Effector memory CD4-positive, alpha-beta T cell (primary cell): ENCODE results near the gene KCNC3.
"Not testable (repeated sequence)": the region's sequence is repeated elsewhere in the genome, so short reads cannot be mapped to it uniquely, and the experiment has no call there.

Experiments used
- DNase-seq, 3 donors: peaks; one replicate each; pipeline ENCODE4 v3.0.0-alpha.2; 2020
- H3K27ac ChIP-seq: 2 replicates; pipeline ENCODE4 v1.7.0; 2013; ENCODE audit warnings: mild to moderate bottlenecking, low read length, moderate library complexity; ENCODE audit not compliant: insufficient read depth, poor library complexity, severe bottlenecking
- H3K27me3 ChIP-seq: replicated peaks from 2 replicates; pipeline ENCODE4 v1.7.0; 2013; ENCODE audit warnings: mild to moderate bottlenecking, low read length; ENCODE audit not compliant: insufficient read depth, control insufficient read depth, poor library complexity, severe bottlenecking
- H3K36me3 ChIP-seq: 2 replicates; pipeline ENCODE4 v1.7.0; 2013; ENCODE audit warnings: mild to moderate bottlenecking, low read length, moderate library complexity; ENCODE audit not compliant: control insufficient read depth, insufficient read depth
- H3K4me1 ChIP-seq: 2 replicates; pipeline ENCODE4 v1.7.0; 2013; ENCODE audit warnings: low read length, mild to moderate bottlenecking; ENCODE audit not compliant: control insufficient read depth, insufficient read depth, poor library complexity, severe bottlenecking
- H3K4me3 ChIP-seq: 2 replicates; pipeline ENCODE4 v1.7.0; 2013; ENCODE audit warnings: low read length, low read depth, mild to moderate bottlenecking; ENCODE audit not compliant: insufficient read depth, poor library complexity, severe bottlenecking
- H3K9me3 ChIP-seq: 2 replicates; pipeline ENCODE4 v1.7.0; 2013; ENCODE audit warnings: mild to moderate bottlenecking, low read length, moderate library complexity; ENCODE audit not compliant: control insufficient read depth

KCNC3 gene

DNA sequence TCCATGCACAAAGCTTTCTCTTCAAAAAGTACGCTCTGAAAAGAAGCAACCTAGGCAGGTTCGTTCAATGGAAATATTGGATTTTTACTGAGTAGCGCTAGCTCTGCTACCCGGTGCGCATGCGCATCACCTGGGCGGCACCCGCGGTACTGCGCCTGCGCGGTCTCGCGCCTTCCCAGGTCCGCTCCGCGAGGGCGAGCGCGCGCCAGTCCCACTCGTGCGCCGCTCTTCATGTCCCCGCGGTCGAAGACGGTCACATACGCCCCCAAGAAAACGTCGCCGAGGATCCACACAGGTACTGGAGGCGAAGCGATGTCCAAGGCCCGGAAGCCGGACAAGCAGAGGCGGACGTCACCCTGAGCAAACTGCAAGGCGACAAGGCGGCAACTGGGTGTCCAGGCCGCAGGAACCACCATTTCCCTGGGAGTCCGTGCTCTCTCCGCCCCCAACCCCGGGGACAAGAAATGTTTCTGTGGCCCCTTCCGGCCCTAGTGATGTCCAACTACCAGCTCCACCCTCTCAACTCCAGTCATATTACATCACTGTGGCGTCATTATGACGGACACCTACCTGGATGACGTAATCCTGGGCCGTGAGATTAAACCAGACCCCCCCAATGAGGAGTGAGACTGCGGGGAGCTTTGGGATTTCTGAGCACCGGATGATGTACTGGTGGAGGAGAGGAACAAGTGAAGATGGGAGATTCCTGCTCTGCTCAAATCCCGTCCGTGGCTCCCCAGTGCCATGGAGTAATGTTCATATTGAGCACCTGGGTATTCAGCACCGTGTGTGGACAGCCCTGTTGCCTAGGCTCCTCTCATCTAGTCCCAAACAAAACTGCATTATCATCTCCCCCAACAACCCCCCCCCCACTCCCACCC is 4.8 kb upstream of the KCNC3 start:
- H3K4me1 ChIP-seq, result peaks cover 43% of the 10 kb centered on the region
- no peak overlapping the region for H3K27ac ChIP-seq

DNA sequence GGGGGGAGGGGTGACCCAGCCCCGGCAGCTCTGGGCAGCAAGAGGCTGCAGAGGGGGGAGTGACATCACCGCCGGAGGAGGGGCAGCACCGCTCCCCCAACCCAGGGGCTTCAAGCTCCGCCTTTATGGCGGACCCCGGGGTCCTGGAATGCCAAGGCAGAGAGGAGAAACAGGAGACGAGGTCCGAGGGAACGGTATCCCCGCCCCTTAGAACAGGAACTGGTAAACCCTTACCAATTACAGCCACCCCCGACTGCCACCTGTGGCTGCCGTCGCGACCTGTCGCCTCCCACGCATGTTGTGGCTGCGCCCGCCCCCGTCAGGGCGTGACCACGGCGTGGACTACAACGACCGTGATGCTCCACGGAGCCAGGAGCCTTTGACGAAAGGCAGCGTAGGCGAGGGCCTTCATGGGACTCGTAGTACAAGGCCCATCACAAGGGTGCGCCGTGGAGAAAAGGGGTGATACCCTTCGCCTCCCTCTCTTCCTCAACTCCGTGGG is 4.1 kb upstream of the KCNC3 start:
- Histone ChIP-seq H3K36me3 (no peaks in the 10 kb centered on the region), H3K4me3 (peak overlapping the region; percentile 44), H3K27me3 (peaks cover 30% of the 10 kb centered on the region), H3K4me1 (peaks cover 43% of the 10 kb centered on the region), H3K9me3 (no peaks in the 10 kb centered on the region), H3K27ac (no peak overlapping the region)
- DNase-seq, result peak; percentile 79 to 84 (median 81)

More for the DNA sequence above, 4.8 kb upstream of the KCNC3 start:
- Histone ChIP-seq H3K27me3 (peaks cover 30% of the 10 kb centered on the region), H3K4me3 (peak overlapping the region; percentile 44), H3K36me3 (no peaks in the 10 kb centered on the region), H3K9me3 (no peaks in the 10 kb centered on the region)
- peak in 2 of 3 donors; percentile 63 to 75 for DNase-seq

DNA sequence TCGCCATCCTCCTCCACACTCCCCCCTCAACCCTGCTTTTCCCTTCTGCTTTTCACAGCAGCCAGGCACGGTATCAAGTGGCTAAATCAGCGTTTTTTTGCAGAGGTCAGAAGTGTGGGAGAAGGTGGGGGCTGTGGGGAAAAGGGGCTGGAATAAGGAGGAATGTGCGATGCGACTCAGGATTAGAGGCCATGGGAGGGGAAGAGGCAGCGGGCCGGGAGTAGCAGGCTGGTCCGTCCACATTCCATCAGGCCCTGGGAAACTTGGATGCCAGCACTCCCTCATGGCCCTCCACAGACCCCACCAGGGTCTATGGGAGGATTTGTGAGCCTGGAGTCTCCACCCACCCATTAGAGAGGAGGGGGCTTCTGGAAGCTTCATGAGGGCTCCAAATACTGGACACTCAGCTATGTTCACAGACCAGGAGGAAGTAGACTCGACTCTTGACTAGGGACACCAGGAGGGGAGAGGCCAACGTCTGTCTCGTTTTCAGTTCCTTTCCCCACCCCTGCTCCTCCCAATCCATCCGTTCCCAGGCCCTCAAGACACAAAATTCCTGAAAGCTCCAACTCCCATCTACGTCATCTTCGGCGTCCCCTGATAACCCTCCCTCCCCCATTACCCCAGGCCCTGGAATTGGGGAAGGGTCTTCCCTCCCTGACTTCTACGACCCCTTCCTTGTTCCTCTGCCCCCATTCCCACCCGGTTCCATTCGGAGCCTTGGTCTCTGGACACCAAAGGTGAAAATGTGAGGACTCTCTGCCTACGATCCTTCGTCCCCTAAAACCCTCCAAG is 3.3 kb upstream of the KCNC3 start:
- no peak overlapping the region for H3K4me3 ChIP-seq

DNA sequence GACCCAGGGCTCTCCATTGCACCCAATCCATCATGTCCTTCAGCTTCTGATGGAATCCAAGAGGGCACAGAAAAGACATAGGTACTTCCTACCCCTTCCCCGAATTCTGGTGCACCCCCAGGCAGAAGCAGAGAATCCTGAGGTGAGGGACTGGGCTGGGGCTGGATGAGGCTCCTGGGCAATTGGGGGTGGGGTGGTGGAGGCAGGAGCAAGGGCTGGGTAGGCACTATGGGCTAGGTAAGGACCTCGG is 2.7 kb upstream of the KCNC3 start:
- peaks cover 43% of the 10 kb centered on the region for H3K4me1 ChIP-seq
- H3K4me3 ChIP-seq, result no peak overlapping the region
- no peak for DNase-seq
- no peaks in the 10 kb centered on the region for H3K9me3 ChIP-seq
- no peak overlapping the region for H3K27ac ChIP-seq
- peaks cover 41% of the 10 kb centered on the region for H3K27me3 ChIP-seq
- no peaks in the 10 kb centered on the region for H3K36me3 ChIP-seq

More for the DNA sequence above, 3.3 kb upstream of the KCNC3 start:
- no peak for DNase-seq
- Histone ChIP-seq H3K36me3 (no peaks in the 10 kb centered on the region), H3K4me1 (peaks cover 43% of the 10 kb centered on the region), H3K27ac (no peak overlapping the region), H3K27me3 (peaks cover 35% of the 10 kb centered on the region), H3K9me3 (no peaks in the 10 kb centered on the region)

GRCh38 chr19:50331221-50331993 is 2.2 kb upstream of the KCNC3 start:
- Histone ChIP-seq H3K36me3 (no peaks in the 10 kb centered on the region), H3K4me1 (peaks cover 47% of the 10 kb centered on the region), H3K9me3 (no peaks in the 10 kb centered on the region), H3K4me3 (no peak overlapping the region), H3K27me3 (peaks cover 45% of the 10 kb centered on the region), H3K27ac (no peak overlapping the region)
- no peak for DNase-seq

- no peaks in the 10 kb centered on the region for H3K9me3 ChIP-seq
- H3K4me3 ChIP-seq, result peak overlapping the region; percentile 34
- DNase-seq, result peak; percentile 64 to 70 (median 64)
- no peaks in the 10 kb centered on the region for H3K36me3 ChIP-seq
- H3K27me3 ChIP-seq, result peaks cover 52% of the 10 kb centered on the region
- peaks cover 55% of the 10 kb centered on the region for H3K4me1 ChIP-seq
- peak overlapping the region; percentile 6 for H3K27ac ChIP-seq
These were observed 1.3 kb upstream of the KCNC3 start for GRCh38 chr19:50330365-50331078.

DNA sequence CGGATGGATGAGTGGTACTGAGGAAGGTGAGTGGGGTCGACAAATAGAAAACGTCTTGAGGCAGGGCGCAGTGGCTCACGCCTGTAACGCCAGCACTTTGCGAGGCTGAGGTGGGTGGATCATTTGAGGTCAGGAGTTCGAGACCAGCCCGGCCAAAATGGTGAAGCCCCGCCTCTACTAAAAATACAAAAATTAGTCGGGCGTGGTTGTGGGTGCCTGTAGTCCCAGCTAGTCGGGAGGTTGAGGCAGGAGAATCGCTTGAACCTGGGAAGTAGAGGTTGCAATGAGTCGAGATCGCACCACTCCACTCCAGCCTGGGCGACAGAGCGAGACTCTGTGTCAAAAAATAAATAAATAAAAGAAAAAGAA is 733 bp upstream of the KCNC3 start:
- Histone ChIP-seq H3K27ac (peak overlapping the region; percentile 6), H3K27me3 (peaks cover 52% of the 10 kb centered on the region), H3K4me1 (peaks cover 55% of the 10 kb centered on the region)
- not testable (repeated sequence) for DNase-seq, H3K9me3 ChIP-seq, H3K36me3 ChIP-seq, H3K4me3 ChIP-seq

- no peak overlapping the region for H3K4me3 ChIP-seq
- H3K27ac ChIP-seq, result no peak overlapping the region
- peaks cover 52% of the 10 kb centered on the region for H3K27me3 ChIP-seq
- peaks cover 49% of the 10 kb centered on the region for H3K4me1 ChIP-seq
- H3K9me3 ChIP-seq, result no peaks in the 10 kb centered on the region
- no peaks in the 10 kb centered on the region for H3K36me3 ChIP-seq
- DNase-seq, result no peak
These were observed 368 bp downstream of the KCNC3 start for GRCh38 chr19:50328873-50329145.

GRCh38 chr19:50328224-50328872 is 829 bp downstream of the KCNC3 start:
- no peak overlapping the region for H3K4me3 ChIP-seq
- no peak for DNase-seq
- H3K27ac ChIP-seq, result no peak overlapping the region
- peaks cover 52% of the 10 kb centered on the region for H3K27me3 ChIP-seq
- peaks cover 46% of the 10 kb centered on the region for H3K4me1 ChIP-seq
- no peaks in the 10 kb centered on the region for H3K9me3 ChIP-seq
- no peaks in the 10 kb centered on the region for H3K36me3 ChIP-seq
